ENCODE data around the gene BABAM2.
"Not testable (repeated sequence)": the region's sequence is repeated elsewhere in the genome, so short reads cannot be mapped to it uniquely, and the experiment has no call there.

Gene BABAM2

DNA sequence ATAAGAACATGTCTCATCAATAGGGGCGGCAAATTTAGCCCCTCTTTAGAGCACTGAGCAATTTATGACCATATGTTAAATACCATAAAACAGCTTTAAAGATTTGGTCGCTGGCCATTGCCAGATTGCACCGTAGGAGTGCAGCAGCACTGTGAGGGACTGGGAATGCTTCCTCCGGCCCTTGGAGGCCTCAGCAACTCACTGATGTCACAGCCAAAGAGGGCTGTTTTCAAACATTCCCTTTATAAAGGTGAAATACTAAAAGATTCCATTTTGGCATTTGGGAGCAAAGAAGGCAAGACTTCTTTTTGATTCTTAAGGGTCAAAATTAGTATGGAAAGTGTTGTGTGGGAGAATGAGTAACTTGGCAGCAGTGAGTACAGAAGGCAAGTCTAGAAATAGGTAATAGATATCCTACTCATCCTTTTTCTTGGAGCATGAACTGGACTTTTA is 63.7 kb downstream of the BABAM2 start:
- no peak for FAIRE-seq

DNA sequence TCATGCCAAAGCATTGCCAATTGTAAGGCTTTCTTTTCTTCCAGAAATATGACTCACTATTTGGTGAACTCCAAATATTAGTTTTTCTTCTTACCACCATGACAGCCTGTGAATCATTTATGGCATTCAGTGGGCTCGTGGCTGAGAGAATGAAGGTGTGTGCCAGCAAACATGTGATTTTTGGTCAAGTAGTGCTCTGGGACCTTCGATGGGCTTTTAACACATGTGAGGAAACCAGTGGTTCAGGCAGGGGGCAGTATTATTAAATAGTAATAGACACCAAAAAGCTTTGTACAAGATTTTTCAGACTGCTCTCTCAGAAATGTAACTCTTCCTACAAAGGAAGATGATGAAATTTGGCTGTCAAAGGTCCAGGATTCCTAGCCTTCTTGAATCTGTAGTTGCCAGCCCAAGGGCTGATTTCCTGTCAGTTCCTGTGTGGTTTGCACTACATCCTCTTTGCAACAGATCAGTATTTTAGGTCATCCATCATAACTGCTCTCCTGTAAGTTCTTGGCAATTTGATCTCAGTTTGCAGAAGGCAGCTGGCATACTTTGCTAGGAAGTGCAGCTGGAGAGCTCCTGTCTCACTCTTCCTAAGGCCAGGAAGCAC is 64.3 kb downstream of the BABAM2 start:
- no peak for FAIRE-seq

DNA sequence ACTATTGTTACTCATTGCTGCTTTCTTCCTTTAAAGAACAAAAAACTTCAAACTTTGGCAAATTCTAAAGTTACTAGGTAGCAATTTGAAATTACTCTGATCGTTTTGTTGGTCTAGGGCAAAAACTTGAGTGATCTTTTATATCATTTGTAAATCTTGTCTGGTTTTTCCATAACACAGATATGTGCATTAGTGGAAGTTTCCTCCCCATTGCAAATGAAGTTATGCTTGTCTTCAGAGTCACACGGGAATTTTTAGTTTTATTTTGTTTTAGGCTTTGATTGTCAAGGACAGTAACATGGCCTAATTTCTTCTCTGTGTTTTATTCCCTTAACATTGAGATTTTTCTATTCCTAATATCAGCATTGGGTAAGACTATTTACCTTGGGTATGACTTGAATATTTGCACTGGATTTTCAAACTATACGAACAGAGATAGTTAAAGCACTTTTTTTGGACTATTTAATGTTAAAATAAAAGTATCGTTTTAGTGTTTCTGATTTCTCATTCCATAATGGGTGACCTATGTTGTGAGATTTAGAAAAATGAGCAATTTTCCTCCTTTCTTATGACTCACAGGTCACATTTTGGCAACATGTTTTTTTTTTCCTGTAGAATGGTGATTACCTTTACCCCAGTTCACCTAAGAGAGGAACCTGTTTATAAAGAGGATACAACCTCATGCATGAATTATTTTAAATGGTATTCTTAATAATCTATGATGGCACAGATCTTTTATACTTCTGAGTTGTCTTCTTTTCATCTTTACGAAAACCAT is 65.0 kb downstream of the BABAM2 start:
- FAIRE-seq, result no peak

- no peak for FAIRE-seq
These were observed 66.4 kb downstream of the BABAM2 start for GRCh38 chr2:27956888-27957287.

- FAIRE-seq, result no peak
These were observed 68.3 kb downstream of the BABAM2 start for GRCh38 chr2:27958711-27959378.

- FAIRE-seq, result no peak
These were observed 69.0 kb downstream of the BABAM2 start for GRCh38 chr2:27959496-27959895.

GRCh38 chr2:27960237-27960912 is 69.8 kb downstream of the BABAM2 start:
- no peak for FAIRE-seq

DNA sequence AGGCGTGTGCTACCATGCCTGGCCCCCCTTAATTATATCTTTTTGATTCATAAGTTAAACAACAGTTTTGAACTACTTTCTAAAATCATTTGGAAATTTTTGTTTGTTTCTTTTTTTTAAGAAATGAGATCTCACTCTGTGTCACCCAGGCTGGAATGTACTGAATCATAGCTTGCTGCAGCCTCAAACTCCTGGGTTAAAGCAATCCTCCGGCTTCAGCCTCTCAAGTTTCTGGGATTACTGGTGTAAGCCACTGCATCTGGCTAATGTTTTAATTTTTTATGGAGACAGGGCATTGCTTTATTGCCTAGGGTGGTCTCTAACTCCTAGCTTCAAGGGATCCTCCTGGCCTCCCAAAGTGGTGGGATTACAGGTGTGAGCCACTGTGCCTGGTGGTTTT is 71.5 kb downstream of the BABAM2 start:
- no peak for FAIRE-seq

GRCh38 chr2:27963472-27963871 is 72.9 kb downstream of the BABAM2 start:
- no peak for FAIRE-seq

GRCh38 chr2:27964067-27964466 is 73.5 kb downstream of the BABAM2 start:
- no peak for FAIRE-seq

DNA sequence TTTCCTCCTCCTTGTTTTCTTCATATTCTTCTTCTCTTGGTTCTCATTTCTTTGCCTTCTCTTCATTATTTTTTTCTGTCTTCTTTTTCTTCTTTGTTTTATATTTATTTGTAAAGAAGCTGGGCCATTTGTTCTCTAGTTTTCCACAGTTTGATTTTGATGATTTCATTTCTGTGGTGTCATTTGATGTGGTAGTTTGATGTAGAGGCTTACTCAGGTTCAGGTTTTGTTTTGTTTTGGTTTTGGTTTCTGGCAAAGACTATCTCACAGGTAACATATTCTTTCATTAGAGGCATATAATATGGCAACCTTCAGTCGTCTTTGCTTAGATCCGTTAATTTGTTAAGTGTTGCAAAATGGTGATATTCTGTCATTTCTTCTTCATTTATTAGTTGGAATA is 75.3 kb downstream of the BABAM2 start:
- FAIRE-seq, result no peak

GRCh38 chr2:27966466-27966865 is 75.9 kb downstream of the BABAM2 start:
- FAIRE-seq, result no peak

DNA sequence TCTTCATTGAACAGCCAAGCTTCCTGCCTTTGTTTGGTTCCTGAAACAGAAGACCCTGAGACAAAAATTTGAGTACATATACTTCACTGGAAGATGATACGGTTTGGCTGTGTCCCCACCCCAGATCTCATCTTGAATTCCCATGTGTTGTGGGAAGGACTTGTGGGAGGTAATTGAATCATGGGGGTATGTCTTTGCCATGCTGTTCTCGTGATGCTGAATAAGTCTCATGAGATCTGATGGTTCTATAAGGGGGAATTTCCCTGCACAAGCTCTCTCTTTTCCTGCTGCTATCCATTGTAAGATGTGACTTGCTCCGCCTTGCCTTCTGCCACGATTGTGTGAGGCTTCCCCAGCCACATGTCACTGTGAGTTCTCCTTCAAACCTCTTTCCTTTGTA is 76.5 kb downstream of the BABAM2 start:
- no peak for FAIRE-seq

- FAIRE-seq, result not testable (repeated sequence)
These were observed 77.5 kb downstream of the BABAM2 start for GRCh38 chr2:27968045-27968444.

DNA sequence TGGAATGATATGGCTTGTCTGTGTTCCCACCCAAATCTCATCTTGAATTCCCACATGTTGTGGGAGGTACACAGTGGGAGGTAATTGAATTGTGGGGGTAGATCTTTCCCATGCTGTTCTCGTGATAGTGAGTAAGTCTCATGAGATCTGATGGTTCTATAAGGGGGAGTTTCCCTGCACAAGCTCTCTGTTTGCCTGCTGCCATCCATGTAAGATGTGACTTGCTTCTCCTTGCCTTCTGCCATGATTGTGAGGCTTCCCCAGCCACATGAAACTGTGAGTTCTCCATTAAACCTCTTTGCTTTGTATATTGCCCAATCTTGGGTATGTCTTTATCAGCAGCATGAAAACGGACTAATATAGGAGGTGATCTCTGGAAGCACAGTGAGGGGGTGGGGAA is 78.4 kb downstream of the BABAM2 start:
- FAIRE-seq, result not testable (repeated sequence)

GRCh38 chr2:27972311-27972710 is 81.8 kb downstream of the BABAM2 start:
- FAIRE-seq, result no peak

DNA sequence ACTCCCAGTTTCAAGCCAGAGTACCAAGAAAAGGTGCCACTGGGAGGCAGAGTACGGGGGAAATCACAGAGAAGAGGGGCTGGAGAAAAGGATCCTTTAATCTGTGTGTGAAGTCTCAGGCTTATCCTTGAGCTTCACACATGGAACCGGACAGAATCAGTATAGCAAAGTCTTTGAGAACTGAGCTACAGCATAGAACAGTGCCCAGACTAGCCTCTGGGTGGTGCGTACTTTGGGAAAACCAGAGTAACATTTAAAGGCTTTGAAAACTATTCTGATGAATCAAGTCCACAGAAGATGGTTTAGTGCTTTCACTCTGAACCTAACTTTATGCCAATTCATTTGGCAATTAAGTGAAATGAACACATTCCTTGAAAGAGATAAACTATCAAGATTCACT is 83.1 kb downstream of the BABAM2 start:
- FAIRE-seq, result peak; percentile 78

GRCh38 chr2:27976308-27976707 is 85.8 kb downstream of the BABAM2 start:
- FAIRE-seq, result no peak

DNA sequence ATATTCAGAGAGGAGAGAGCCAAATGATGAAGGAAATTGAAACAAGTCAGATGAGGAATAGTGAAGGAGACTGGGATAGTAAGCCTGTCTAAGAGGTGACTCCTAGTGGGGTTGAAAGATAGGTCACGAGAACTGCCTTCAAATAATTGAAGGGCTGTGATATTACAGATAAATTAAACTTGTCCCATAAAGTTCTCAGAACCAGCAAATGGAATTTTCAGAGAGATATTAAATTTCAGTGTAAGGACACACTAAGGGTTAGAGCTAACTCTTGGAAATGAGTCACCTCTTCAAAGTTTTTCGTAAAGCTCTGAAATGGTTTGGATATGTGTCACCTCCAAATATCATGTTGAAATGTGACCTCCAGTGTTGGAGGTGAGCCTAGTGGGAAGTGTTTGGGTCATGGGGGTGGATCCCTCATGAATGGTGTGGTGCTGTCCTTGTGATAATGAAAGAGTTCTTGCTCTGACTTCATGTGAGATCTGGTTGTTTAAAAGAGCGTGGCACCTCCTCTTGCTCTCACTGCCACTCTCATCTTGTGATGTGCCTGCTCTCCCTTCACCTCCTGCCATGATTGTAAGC is 87.3 kb downstream of the BABAM2 start:
- FAIRE-seq, result no peak

- not testable (repeated sequence) for FAIRE-seq
These were observed 88.2 kb downstream of the BABAM2 start for GRCh38 chr2:27978761-27979160.

DNA sequence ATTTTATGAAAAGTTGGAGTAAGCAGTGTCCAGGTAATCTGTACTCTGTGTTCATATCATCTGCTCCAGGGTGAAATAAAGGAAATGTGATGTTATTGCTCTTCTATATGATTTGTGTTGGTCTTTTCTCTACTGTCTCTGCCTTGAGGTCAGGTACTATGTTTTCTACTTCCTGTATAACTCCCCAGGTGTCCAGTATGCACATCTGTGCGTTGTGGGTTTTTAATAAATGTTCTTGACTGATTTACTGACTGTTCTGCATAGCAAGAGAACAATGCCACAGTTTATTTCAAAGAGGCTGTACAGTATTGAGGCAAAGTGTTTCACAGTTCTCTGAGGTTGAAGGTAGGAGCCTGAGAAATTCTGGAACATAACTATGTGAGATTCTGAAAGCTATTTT is 89.7 kb downstream of the BABAM2 start:
- FAIRE-seq, result no peak

- no peak for FAIRE-seq
These were observed 93.6 kb downstream of the BABAM2 start for GRCh38 chr2:27984153-27984552.

DNA sequence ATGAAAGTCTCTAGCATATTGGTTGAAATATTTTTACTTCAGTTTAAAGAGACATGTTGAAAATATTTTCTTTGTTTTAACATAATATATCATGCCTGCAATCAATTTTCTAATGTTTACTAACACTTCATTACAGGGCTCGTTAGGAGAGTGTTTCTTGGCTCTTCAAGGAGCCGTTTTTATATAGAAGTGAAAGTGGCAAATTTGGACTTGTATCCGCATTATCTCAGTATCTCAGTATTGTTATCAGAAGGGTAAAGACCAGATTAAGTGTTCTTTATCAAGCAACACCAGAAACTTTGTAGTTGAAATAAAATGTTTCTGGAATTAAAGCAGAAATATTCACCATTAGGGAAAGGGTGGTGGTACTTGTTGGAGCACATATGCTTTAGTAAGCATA is 97.8 kb downstream of the BABAM2 start:
- FAIRE-seq, result no peak

Data from TTC549 (cell line).